WTC11 (cell line): Measurements from ENCODE around the gene LYL1.

Source experiments
- EMX1 ChIP-seq: fragments of 250-450 bp; sonication (Bioruptor Pico); IDR thresholded peaks from 2 replicates; pipeline ENCODE4 v1.8.0; 2021; ENCODE audit warnings: mild to moderate bottlenecking
- ESRRA ChIP-seq: sonication (generic); formaldehyde crosslinking; IDR thresholded peaks from 2 replicates; pipeline ENCODE4 v1.8.1; 2022; ENCODE audit warnings: mild to moderate bottlenecking, missing genetic modification reagents, borderline replicate concordance
- ETV6 ChIP-seq: sonication (generic); formaldehyde crosslinking; IDR thresholded peaks from 2 replicates; pipeline ENCODE4 v1.8.1; 2022; ENCODE audit warnings: mild to moderate bottlenecking, missing genetic modification reagents
- HMGA2 ChIP-seq: fragments of 250-450 bp; sonication (Bioruptor Pico); IDR thresholded peaks from 2 replicates; pipeline ENCODE4 v1.4.0; 2021; ENCODE audit warnings: mild to moderate bottlenecking, moderate library complexity
- NR3C1 ChIP-seq: sonication (generic); formaldehyde crosslinking; conservative IDR thresholded peaks from 2 replicates; pipeline ENCODE4 v1.8.1; 2023; ENCODE audit warnings: low read depth, mild to moderate bottlenecking, missing genetic modification reagents
- ZNF219 ChIP-seq: sonication (generic); formaldehyde crosslinking; IDR thresholded peaks from 2 replicates; pipeline ENCODE4 v1.8.0; 2023; ENCODE audit warnings: missing genetic modification reagents, mild to moderate bottlenecking, borderline replicate concordance
- TF ChIP-seq, protein P1 (sequence below): fragments of 200-600 bp; IDR thresholded peaks from 2 replicates; pipeline ENCODE4 v1.8.0; 2022; ENCODE audit warnings: antibody characterized with exemption

- TF ChIP-seq HMGA2 (CRISPR knock-in tag) = no peak
- TF ChIP-seq, protein P1, sequence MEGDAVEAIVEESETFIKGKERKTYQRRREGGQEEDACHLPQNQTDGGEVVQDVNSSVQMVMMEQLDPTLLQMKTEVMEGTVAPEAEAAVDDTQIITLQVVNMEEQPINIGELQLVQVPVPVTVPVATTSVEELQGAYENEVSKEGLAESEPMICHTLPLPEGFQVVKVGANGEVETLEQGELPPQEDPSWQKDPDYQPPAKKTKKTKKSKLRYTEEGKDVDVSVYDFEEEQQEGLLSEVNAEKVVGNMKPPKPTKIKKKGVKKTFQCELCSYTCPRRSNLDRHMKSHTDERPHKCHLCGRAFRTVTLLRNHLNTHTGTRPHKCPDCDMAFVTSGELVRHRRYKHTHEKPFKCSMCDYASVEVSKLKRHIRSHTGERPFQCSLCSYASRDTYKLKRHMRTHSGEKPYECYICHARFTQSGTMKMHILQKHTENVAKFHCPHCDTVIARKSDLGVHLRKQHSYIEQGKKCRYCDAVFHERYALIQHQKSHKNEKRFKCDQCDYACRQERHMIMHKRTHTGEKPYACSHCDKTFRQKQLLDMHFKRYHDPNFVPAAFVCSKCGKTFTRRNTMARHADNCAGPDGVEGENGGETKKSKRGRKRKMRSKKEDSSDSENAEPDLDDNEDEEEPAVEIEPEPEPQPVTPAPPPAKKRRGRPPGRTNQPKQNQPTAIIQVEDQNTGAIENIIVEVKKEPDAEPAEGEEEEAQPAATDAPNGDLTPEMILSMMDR = no peak
- no peak for TF ChIP-seq ETV6 (CRISPR knock-in tag)
- TF ChIP-seq ESRRA = no peak
- no peak for TF ChIP-seq EMX1 (CRISPR knock-in tag)
- no peak for TF ChIP-seq ZNF219 (CRISPR knock-in tag)
- TF ChIP-seq NR3C1 (CRISPR knock-in tag) = no peak
Measured at GRCh38 chr19:13118424-13119193, 16.0 kb upstream of the LYL1 start.
